B cell (primary cell): ENCODE results near the gene CTIF. TPM values are rescaled to one million over a fixed set of nuclear protein-coding genes. Genes with fewer than 3 reads are reported as not detected.

Experiments
- ATAC-seq: fragments of 200-7000 bp; cut with Tn5 transposase; one replicate; pipeline ENCODE4 v1.10.0; 2021; ENCODE audit warnings: low read depth, mild to moderate bottlenecking, moderate number of reproducible peaks, moderate library complexity
- CTCF ChIA-PET: fragments of 350-600 bp; sonication (Branson Sonifier 250); formaldehyde crosslinking; loops from one replicate; lab custom pipeline; 2021; ENCODE audit warnings: antibody characterized with exemption, inconsistent platforms; lab: Charles Lee
- POLR2A ChIA-PET: fragments of 350-600 bp; sonication (Branson Sonifier 250); formaldehyde crosslinking; loops from one replicate; lab custom pipeline; 2021; ENCODE audit warnings: antibody characterized with exemption; lab: Charles Lee
- DNase-seq: peaks from one replicate; pipeline ENCODE4 v3.0.0; 2013
- H2AFZ ChIP-seq: 2 replicates; pipeline ENCODE4 v1.6.1; 2012; ENCODE audit warnings: mild to moderate bottlenecking, low read depth, low read length; ENCODE audit not compliant: insufficient read depth, poor library complexity, severe bottlenecking
- H3K27ac ChIP-seq, 2 donors: 1 replicate in 1 of 2; 2 replicates in 1 of 2; pipeline ENCODE4 v1.5.1; 2012 to 2013; ENCODE audit warnings: low read length in 2 of 2, mild to moderate bottlenecking in 2 of 2, moderate library complexity in 1 of 2
- H3K27me3 ChIP-seq, 4 experiments: fragments of 200-600 bp in 1 of 4; sonication (generic) in 1 of 4; replicated peaks in 1 of 4; 1 replicate in 2 of 4; 2 replicates in 2 of 4; pipeline versions ENCODE4 v1.6.1 to v1.7.0; 2013 to 2016; ENCODE audit warnings: low read length in 3 of 4, mild to moderate bottlenecking in 2 of 4, mixed read lengths in 1 of 4, moderate library complexity in 1 of 4; ENCODE audit not compliant: insufficient read depth in 4 of 4, control insufficient read depth in 3 of 4; ENCODE audit errors: control extremely low read depth in 1 of 4
- H3K36me3 ChIP-seq, 2 experiments: replicated peaks in 1 of 2; 1 replicate in 1 of 2; 2 replicates in 1 of 2; pipeline versions ENCODE4 v1.6.1 to v1.7.1; 2013; ENCODE audit warnings: low read length in 1 of 2; ENCODE audit not compliant: insufficient read depth in 2 of 2, control insufficient read depth in 1 of 2; ENCODE audit errors: control extremely low read depth in 1 of 2, extremely low read depth in 1 of 2
- H3K4me1 ChIP-seq, 2 donors: fragments of 200-600 bp in 1 of 2; sonication (generic) in 1 of 2; 1 replicate in 1 of 2; 2 replicates in 1 of 2; pipeline versions ENCODE4 v1.5.1 to v1.6.1; 2013 to 2017; ENCODE audit warnings: low read length in 2 of 2; ENCODE audit not compliant: control insufficient read depth in 2 of 2, insufficient read depth in 2 of 2
- H3K4me2 ChIP-seq: replicated peaks from 2 replicates; pipeline ENCODE3; 2012; ENCODE audit warnings: mild to moderate bottlenecking, low read depth, low read length; ENCODE audit not compliant: poor library complexity, severe bottlenecking
- H3K4me3 ChIP-seq, 5 experiments: fragments of 200-600 bp in 1 of 5; sonication (generic) in 1 of 5; 1 replicate in 3 of 5; 2 replicates in 2 of 5; pipeline versions ENCODE4 v1.5.1 to v1.7.0; 2011 to 2016; ENCODE audit warnings: low read length in 4 of 5, mild to moderate bottlenecking in 4 of 5, low read depth in 2 of 5, control low read depth in 1 of 5, moderate library complexity in 1 of 5; ENCODE audit not compliant: insufficient read depth in 1 of 5; ENCODE audit errors: control extremely low read depth in 1 of 5, extremely low read depth in 1 of 5
- H3K79me2 ChIP-seq: fragments of 200-600 bp; sonication (generic); one replicate; pipeline ENCODE4 v1.6.0; 2016; ENCODE audit warnings: low read length; ENCODE audit not compliant: control insufficient read depth, insufficient read depth
- H3K9ac ChIP-seq: fragments of 200-600 bp; sonication (generic); 2 replicates; pipeline ENCODE4 v1.6.1; 2017; ENCODE audit warnings: mild to moderate bottlenecking, low read length, moderate library complexity
- H3K9me3 ChIP-seq, 3 donors: one replicate each; pipeline versions ENCODE4 v1.6.1 to v1.7.1; 2013; ENCODE audit warnings: low read length in 2 of 3; ENCODE audit not compliant: control insufficient read depth in 2 of 3, insufficient read depth in 1 of 3; ENCODE audit errors: control extremely low read depth in 1 of 3
- H4K20me1 ChIP-seq: 2 replicates; pipeline ENCODE4 v1.6.0; 2012; ENCODE audit warnings: mild to moderate bottlenecking, low read length; ENCODE audit not compliant: insufficient read depth, control insufficient read depth, poor library complexity, severe bottlenecking
- H3K27ac Mint-ChIP-seq: one replicate; pipeline ENCODE4 v1.8.0; 2021; ENCODE audit warnings: mixed read lengths
- H3K27me3 Mint-ChIP-seq: one replicate; pipeline ENCODE4 v1.8.0; 2021; ENCODE audit warnings: mixed read lengths
- H3K4me1 Mint-ChIP-seq: one replicate; pipeline ENCODE4 v1.8.0; 2021; ENCODE audit warnings: mixed read lengths
- H3K4me3 Mint-ChIP-seq: one replicate; pipeline ENCODE4 v1.8.0; 2021; ENCODE audit warnings: mixed read lengths
- H3K9me3 Mint-ChIP-seq: one replicate; pipeline ENCODE4 v1.8.0; 2022; ENCODE audit warnings: mixed read lengths; ENCODE audit not compliant: insufficient read depth
- EZH2 ChIP-seq: IDR thresholded peaks from 2 replicates; pipeline ENCODE4 v1.6.1; 2012; ENCODE audit warnings: borderline replicate concordance, low read depth, mild to moderate bottlenecking, moderate library complexity, low read length; ENCODE audit not compliant: insufficient read depth, poor library complexity, severe bottlenecking
- WGBS: methylation state at CpG from one replicate; pipeline ENCODE4 v1.1.5; 2013; ENCODE audit warnings: missing lambda C conversion rate; ENCODE audit not compliant: insufficient coverage; 5-methylcytosine and 5-hydroxymethylcytosine counted together
- intact Hi-C: fragments of 100-400 bp; cut with micrococcal nuclease; formaldehyde crosslinking; loops from one replicate; pipeline ENCODE4 v1.10.0; 2022
- polyA plus RNA-seq: library from polyadenylated mRNA; depleted of rRNA; stranded (reverse); fragments of >200 nt; gene quantifications from 2 replicates; pipeline ENCODE4 v1.2.3, GENCODE V29; 2012
- total RNA-seq, 2 donors: library from RNA; stranded (reverse); fragments of 120-200 nt in 1 of 2; gene quantifications; 1 replicate in 1 of 2; 2 replicates in 1 of 2; pipeline versions ENCODE4 v1.2.3 to v1.2.4, GENCODE V29; 2013 to 2022
- TF ChIP-seq, protein P1 (sequence below): fragments of 200-600 bp; IDR thresholded peaks from one replicate; pipeline ENCODE4 v1.8.0; 2022; ENCODE audit warnings: antibody characterized with exemption, mild to moderate bottlenecking

CTIF gene
- total and polyA plus RNA-seq, 2 donors (not counting 1 experiment from before 2014, with no cell fraction given) = 3.6 to 16.2 TPM

DNA sequence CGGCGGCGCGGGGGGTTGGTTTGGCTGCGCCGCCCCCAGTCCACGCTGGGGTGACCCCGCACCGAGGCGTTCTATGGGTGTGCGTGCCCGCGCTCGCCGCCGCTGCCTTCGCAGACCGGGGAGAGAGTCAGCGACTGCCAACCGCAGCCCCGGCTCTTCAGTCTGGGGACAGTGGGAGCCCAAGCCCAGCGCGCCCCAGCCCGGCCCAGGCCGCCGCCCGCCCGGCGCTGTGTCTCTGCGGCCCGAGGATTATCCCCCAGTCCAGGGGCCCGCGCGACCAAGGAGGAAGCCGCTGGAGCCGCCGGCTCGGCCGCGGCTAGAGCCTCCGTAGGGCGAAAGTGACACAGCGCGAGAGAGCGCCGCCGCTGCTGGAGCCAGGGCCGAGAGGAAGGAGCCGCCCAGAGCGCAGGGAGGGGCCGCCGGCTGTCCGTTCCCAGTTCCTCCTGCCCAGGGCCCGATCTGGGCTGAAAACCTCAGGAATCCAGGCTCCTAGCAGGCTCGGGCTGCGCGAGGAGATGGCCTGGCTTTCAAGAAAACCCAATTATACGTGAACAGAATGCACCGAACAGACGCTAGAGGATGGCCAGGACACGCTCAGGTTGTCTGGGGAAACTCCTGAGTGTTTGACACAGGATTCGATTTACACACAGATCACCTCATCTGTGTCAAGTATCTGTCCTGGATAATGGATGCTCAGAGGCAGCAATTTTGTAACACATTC lies 2.4 kb downstream of the CTIF start:
- peak; percentile 51 for DNase-seq
- H3K9me3 Mint-ChIP-seq = no peaks in the 10 kb centered on the region
- TF ChIP-seq, protein P1, sequence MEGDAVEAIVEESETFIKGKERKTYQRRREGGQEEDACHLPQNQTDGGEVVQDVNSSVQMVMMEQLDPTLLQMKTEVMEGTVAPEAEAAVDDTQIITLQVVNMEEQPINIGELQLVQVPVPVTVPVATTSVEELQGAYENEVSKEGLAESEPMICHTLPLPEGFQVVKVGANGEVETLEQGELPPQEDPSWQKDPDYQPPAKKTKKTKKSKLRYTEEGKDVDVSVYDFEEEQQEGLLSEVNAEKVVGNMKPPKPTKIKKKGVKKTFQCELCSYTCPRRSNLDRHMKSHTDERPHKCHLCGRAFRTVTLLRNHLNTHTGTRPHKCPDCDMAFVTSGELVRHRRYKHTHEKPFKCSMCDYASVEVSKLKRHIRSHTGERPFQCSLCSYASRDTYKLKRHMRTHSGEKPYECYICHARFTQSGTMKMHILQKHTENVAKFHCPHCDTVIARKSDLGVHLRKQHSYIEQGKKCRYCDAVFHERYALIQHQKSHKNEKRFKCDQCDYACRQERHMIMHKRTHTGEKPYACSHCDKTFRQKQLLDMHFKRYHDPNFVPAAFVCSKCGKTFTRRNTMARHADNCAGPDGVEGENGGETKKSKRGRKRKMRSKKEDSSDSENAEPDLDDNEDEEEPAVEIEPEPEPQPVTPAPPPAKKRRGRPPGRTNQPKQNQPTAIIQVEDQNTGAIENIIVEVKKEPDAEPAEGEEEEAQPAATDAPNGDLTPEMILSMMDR = no peak
- no peak for TF ChIP-seq EZH2
- Histone ChIP-seq H3K9me3 (peaks cover 0 to 6% (median 0%) of the 10 kb centered on the region in 3 donors), H2AFZ (peak overlapping the region; percentile 73), H3K27ac (no peak overlapping the region), H3K36me3 (no peaks in the 10 kb centered on the region), H4K20me1 (no peaks in the 10 kb centered on the region), H3K79me2 (no peaks in the 10 kb centered on the region), H3K4me1 (peaks cover 6 to 9% of the 10 kb centered on the region in 2 donors), H3K4me2 (peak overlapping the region; percentile 99), H3K9ac (peak overlapping the region; percentile 76), H3K4me3 (peak overlapping the region; percentile 17 to 80 (median 75)), H3K27me3 (peaks cover 0 to 11% (median 5%) of the 10 kb centered on the region in 4 experiments)
- 6% methylated on average over 61 of the region's 62 CpGs for WGBS
- H3K27ac Mint-ChIP-seq = peak overlapping the region; percentile 10
- H3K27me3 Mint-ChIP-seq = peaks cover 18% of the 10 kb centered on the region
- ATAC-seq = peak; percentile 18
- ChIA-PET CTCF (no interaction called here), POLR2A (interaction anchor here (0.7 kb wide), 1 partner anchor 755 kb away, joined by 3 read pairs; no protein-coding TSS in a partner anchor)
- peaks cover 8% of the 10 kb centered on the region for H3K4me1 Mint-ChIP-seq
- intact Hi-C loops = no loop called here
- peak overlapping the region; percentile 94 for H3K4me3 Mint-ChIP-seq

DNA sequence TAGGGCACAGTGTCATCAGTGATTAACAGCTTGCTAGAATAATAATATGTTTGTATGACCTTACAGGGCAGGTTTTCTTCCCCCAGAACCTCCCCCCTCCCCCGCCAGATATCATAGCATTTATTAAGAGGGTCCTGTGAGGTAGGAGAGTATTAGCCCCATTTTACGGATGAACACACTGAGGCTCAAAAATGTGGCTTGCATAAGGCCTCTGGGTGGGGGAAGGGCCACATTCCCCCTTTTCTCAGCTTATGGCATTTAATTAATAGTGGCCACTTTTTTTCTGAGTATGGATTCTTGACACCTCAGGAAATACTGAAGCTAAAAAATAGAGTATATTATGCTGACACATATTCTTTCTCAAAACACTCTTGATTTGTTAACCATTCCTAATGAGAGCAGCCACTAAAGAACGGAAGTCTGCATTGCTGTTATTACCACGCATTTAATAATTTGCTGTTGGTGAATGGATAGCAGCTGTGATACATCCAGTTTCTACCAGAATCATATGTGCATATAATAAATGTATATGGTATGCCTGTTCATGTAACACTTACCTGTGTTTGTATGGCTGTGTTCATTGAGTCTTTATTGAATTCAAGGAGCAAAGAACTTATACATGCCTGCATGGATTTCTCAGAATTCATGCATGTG lies 3.0 kb downstream of the CTIF start:
- no peak for ATAC-seq
- Mint-ChIP-seq H3K4me1 (peaks cover 8% of the 10 kb centered on the region), H3K27ac (peak overlapping the region; percentile 10), H3K27me3 (peaks cover 18% of the 10 kb centered on the region), H3K4me3 (peak overlapping the region; percentile 81), H3K9me3 (no peaks in the 10 kb centered on the region)
- no peak for TF ChIP-seq EZH2
- TF ChIP-seq, protein P1 = no peak
- H3K9me3 ChIP-seq = peaks cover 0 to 6% (median 0%) of the 10 kb centered on the region in 3 donors
- no peak overlapping the region for H3K4me3 ChIP-seq
- no peaks in the 10 kb centered on the region for H3K79me2 ChIP-seq
- WGBS = no CpG with 5 or more reads among the region's 4 CpGs
- no peaks in the 10 kb centered on the region for H4K20me1 ChIP-seq
- peak overlapping the region; percentile 99 for H3K4me2 ChIP-seq
- intact Hi-C loops = no loop called here
- CTCF ChIA-PET = no interaction called here
- peaks cover 0 to 11% (median 5%) of the 10 kb centered on the region in 4 experiments for H3K27me3 ChIP-seq
- no peak overlapping the region for H3K27ac ChIP-seq
- H3K4me1 ChIP-seq = peaks cover 6 to 9% of the 10 kb centered on the region in 2 donors
- POLR2A ChIA-PET = interaction anchor here (0.7 kb wide), 1 partner anchor 754 kb away, joined by 3 read pairs; no protein-coding TSS in a partner anchor
- H3K36me3 ChIP-seq = no peaks in the 10 kb centered on the region
- no peak overlapping the region for H2AFZ ChIP-seq
- H3K9ac ChIP-seq = peak overlapping the region; percentile 76
- DNase-seq = no peak
